ENCODE data around the gene ENDOG.

- TF ChIP-seq CTCF (conservative IDR thresholded peaks at IDR 0.05) (no peak), ZFX (IDR thresholded peaks at IDR 0.05) (no peak)
These were observed 52.0 kb downstream of the ENDOG start for GRCh38 chr9:128870128-128870940.

All from C4-2B (cell line).